ENCODE results near the gene FAM184A. TPM values are rescaled to one million over a fixed set of nuclear protein-coding genes. Genes with fewer than 3 reads are reported as not detected.

FAM184A gene
- total RNA-seq, 1 experiment from 2014 or later = 8.7 TPM

DNA sequence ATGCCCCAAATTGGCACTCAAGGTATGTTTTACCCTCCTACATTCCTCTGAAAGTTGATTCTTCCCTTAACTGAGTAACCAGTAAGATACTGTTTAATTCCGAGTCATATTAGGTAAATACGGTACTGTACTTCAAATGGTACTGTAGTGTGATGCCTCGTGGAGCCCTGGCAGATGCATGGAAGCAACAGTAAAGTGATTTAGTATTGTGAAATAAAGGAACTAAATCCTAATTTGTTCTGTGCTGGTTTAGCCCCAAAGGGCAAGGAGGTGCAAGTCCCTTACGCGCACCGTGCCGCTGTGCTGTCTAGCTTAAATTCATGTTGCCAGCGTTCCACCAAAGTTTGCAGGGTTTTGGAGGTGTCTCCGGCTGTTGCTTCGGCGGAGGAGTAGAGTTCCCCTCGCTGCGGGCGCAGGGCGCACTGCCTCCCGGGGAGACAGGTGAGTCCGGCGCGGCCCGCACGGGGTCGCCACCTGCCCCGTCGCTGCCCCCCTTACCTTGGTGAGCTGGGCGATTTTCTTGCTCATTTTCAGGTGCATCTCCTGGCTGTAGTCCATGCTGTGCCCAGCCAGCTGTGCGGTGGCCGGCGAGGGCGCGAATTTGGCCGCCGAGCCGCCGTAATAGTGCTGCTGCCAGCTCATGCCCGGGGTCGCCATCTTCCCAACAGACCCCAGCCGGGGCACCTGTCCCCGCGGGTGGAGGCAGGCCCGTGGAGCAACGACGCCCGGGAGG, 655 bp downstream of the FAM184A start:
- intact Hi-C loops (cut with micrococcal nuclease; ENCODE audit: unreplicated experiment) (no loop called here), in situ Hi-C loops (cut with HindIII; ENCODE audit: low pct_unique_long_range_greater_than_20kb, low sequenced_read_pairs) (no loop called here)
- TF ChIP-seq TCF7L2 (IDR thresholded peaks at IDR 0.05; ENCODE audit: low read depth, low read length) (no peak), SIN3A (IDR thresholded peaks at IDR 0.05; ENCODE audit: borderline replicate concordance, insufficient read depth, low read depth, low read length) (0 out of 2 replicates have a peak, but pooled peaks have one; percentile 45)
- TF ChIP-seq, protein P1, sequence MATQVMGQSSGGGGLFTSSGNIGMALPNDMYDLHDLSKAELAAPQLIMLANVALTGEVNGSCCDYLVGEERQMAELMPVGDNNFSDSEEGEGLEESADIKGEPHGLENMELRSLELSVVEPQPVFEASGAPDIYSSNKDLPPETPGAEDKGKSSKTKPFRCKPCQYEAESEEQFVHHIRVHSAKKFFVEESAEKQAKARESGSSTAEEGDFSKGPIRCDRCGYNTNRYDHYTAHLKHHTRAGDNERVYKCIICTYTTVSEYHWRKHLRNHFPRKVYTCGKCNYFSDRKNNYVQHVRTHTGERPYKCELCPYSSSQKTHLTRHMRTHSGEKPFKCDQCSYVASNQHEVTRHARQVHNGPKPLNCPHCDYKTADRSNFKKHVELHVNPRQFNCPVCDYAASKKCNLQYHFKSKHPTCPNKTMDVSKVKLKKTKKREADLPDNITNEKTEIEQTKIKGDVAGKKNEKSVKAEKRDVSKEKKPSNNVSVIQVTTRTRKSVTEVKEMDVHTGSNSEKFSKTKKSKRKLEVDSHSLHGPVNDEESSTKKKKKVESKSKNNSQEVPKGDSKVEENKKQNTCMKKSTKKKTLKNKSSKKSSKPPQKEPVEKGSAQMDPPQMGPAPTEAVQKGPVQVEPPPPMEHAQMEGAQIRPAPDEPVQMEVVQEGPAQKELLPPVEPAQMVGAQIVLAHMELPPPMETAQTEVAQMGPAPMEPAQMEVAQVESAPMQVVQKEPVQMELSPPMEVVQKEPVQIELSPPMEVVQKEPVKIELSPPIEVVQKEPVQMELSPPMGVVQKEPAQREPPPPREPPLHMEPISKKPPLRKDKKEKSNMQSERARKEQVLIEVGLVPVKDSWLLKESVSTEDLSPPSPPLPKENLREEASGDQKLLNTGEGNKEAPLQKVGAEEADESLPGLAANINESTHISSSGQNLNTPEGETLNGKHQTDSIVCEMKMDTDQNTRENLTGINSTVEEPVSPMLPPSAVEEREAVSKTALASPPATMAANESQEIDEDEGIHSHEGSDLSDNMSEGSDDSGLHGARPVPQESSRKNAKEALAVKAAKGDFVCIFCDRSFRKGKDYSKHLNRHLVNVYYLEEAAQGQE (IDR thresholded peaks at IDR 0.05; ENCODE audit: insufficient read depth in 1 of 2, low read depth in 2 of 2, low read length in 1 of 2) = no peak
- TF ChIP-seq, protein P2, sequence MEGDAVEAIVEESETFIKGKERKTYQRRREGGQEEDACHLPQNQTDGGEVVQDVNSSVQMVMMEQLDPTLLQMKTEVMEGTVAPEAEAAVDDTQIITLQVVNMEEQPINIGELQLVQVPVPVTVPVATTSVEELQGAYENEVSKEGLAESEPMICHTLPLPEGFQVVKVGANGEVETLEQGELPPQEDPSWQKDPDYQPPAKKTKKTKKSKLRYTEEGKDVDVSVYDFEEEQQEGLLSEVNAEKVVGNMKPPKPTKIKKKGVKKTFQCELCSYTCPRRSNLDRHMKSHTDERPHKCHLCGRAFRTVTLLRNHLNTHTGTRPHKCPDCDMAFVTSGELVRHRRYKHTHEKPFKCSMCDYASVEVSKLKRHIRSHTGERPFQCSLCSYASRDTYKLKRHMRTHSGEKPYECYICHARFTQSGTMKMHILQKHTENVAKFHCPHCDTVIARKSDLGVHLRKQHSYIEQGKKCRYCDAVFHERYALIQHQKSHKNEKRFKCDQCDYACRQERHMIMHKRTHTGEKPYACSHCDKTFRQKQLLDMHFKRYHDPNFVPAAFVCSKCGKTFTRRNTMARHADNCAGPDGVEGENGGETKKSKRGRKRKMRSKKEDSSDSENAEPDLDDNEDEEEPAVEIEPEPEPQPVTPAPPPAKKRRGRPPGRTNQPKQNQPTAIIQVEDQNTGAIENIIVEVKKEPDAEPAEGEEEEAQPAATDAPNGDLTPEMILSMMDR (IDR thresholded peaks at IDR 0.05) = peak; percentile 41
- Histone ChIP-seq H3K4me3 (ENCODE audit: low read depth in 2 of 2, low read length in 2 of 2) (peak overlapping the region; percentile 67 to 70), H3K9me3 (ENCODE audit: control insufficient read depth, insufficient read depth, low read depth, low read length) (peaks cover under 1% of the 10 kb centered on the region; the same call in 1 of the 2 replicates), H3K27me3 (ENCODE audit: control insufficient read depth, insufficient read depth, low read length) (peaks cover 8% of the 10 kb centered on the region), H3K4me1 (ENCODE audit: control insufficient read depth, insufficient read depth, low read length) (peaks cover 14% of the 10 kb centered on the region), H3K27ac (ENCODE audit: low read length) (no peak overlapping the region), H3K36me3 (ENCODE audit: control insufficient read depth, insufficient read depth, low read length) (no peaks in the 10 kb centered on the region)
- ChIA-PET CTCF (interaction anchor here (0.6 kb wide), 1 partner anchor 51 kb away, joined by 9 read pairs; no protein-coding TSS in a partner anchor), POLR2A (no interaction called here)
- ATAC-seq (peak; percentile 69), DNase-seq (ENCODE audit: low read depth, low spot score) (peak; percentile 18)
- BruUV-seq (replicated peaks) = no TSS peak

DNA sequence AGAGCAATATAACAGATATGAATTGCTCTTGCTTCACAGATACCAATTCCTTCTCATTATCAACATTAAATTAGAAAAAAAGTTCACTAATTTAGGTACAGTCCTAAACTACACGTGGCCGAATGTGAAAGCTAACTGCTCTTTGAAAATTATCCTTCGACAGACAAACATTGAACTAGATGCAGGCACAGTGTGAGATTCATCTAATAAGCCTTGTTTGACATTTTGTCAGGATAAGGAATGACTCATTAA, 1.1 kb downstream of the FAM184A start:
- DNase-seq (ENCODE audit: low read depth, low spot score) = no peak
- H3K27me3 ChIP-seq (ENCODE audit: control insufficient read depth, insufficient read depth, low read length) = peaks cover 8% of the 10 kb centered on the region
- ChIA-PET POLR2A (no interaction called here), CTCF (interaction anchor here (0.6 kb wide), 1 partner anchor 52 kb away, joined by 9 read pairs; no protein-coding TSS in a partner anchor)
- in situ Hi-C loops (cut with HindIII; ENCODE audit: low pct_unique_long_range_greater_than_20kb, low sequenced_read_pairs) (no loop called here), intact Hi-C loops (cut with micrococcal nuclease; ENCODE audit: unreplicated experiment) (no loop called here)
- no peak for ATAC-seq
- H3K4me1 ChIP-seq (ENCODE audit: control insufficient read depth, insufficient read depth, low read length) = peaks cover 14% of the 10 kb centered on the region
- no peak overlapping the region for H3K27ac ChIP-seq (ENCODE audit: low read length)
- no peaks in the 10 kb centered on the region for H3K9me3 ChIP-seq (ENCODE audit: control insufficient read depth, insufficient read depth, low read depth, low read length)
- H3K4me3 ChIP-seq (ENCODE audit: low read depth in 2 of 2, low read length in 2 of 2) = peak overlapping the region; percentile 67 to 70
- H3K36me3 ChIP-seq (ENCODE audit: control insufficient read depth, insufficient read depth, low read length) = no peaks in the 10 kb centered on the region
- no peak for TF ChIP-seq SIN3A (IDR thresholded peaks at IDR 0.05; ENCODE audit: borderline replicate concordance, insufficient read depth, low read depth, low read length)
- TF ChIP-seq, protein P2 (IDR thresholded peaks at IDR 0.05) = no peak
- TF ChIP-seq, protein P1 (IDR thresholded peaks at IDR 0.05; ENCODE audit: insufficient read depth in 1 of 2, low read depth in 2 of 2, low read length in 1 of 2) = no peak
- no peak for TF ChIP-seq POLR2AphosphoS5 (IDR thresholded peaks at IDR 0.05; ENCODE audit: low read depth, low read length)
- no peak for TF ChIP-seq TCF7L2 (IDR thresholded peaks at IDR 0.05; ENCODE audit: low read depth, low read length)
- no TSS peak for BruUV-seq (replicated peaks)
